Measurements from ENCODE around the gene CNTLN. TPM values are rescaled to one million over a fixed set of nuclear protein-coding genes. Genes with fewer than 3 reads are reported as not detected.

CNTLN gene
- total RNA-seq, 4 donors from 2014 or later = 3.9 to 39.6 (median 7.4) TPM

DNA sequence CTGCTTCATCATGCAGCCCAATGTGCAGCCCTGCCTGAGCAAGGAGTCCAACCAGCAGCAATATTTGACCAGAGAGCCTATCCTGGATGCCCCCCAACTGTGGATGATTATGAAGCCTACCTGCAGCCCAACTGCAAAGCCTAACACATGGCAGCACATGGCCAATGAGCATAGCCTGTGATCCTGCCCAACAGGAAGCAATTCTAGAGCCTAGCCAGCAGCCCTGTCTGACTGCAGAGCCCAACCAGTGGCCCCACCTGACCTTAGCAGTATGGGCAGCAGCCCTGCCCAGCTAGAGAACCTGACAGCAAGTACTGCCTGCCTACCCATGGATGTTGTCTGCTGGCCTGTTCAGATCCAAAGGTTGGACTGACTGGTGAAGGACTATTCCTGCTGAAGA lies 346.7 kb downstream of the CNTLN start:
- no peaks in the 10 kb centered on the region for H3K27me3 ChIP-seq
- peak in 1 of 3 donors; percentile 26 for DNase-seq
- no peaks in the 10 kb centered on the region for H3K36me3 ChIP-seq
- H3K9me3 ChIP-seq = no peaks in the 10 kb centered on the region
- H3K4me1 ChIP-seq = no peaks in the 10 kb centered on the region
- TF ChIP-seq POLR2A (IDR thresholded peaks at IDR 0.05) = no peak
- TF ChIP-seq, protein P1, sequence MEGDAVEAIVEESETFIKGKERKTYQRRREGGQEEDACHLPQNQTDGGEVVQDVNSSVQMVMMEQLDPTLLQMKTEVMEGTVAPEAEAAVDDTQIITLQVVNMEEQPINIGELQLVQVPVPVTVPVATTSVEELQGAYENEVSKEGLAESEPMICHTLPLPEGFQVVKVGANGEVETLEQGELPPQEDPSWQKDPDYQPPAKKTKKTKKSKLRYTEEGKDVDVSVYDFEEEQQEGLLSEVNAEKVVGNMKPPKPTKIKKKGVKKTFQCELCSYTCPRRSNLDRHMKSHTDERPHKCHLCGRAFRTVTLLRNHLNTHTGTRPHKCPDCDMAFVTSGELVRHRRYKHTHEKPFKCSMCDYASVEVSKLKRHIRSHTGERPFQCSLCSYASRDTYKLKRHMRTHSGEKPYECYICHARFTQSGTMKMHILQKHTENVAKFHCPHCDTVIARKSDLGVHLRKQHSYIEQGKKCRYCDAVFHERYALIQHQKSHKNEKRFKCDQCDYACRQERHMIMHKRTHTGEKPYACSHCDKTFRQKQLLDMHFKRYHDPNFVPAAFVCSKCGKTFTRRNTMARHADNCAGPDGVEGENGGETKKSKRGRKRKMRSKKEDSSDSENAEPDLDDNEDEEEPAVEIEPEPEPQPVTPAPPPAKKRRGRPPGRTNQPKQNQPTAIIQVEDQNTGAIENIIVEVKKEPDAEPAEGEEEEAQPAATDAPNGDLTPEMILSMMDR (IDR thresholded peaks at IDR 0.05) = no peak
- H3K4me3 ChIP-seq = no peak overlapping the region
- no peak overlapping the region for H3K27ac ChIP-seq

DNA sequence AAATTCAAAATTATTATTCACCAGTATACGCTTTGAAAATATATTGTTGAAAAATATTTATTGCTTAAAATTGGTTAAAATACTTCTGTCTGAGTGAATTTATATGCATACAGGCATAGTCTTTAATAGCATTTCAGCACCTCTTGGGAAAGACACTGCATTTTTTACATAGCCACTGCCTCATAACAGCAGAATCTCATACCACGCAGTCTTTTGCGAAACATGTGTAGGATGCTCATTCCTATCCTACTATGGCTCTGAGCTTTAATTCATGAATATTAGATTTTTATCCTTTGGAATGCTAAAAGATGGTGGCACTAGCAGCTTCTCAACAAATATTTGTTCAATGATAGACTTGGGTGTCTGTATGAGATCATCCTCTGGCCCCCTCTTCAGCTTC lies 350.1 kb downstream of the CNTLN start:
- Histone ChIP-seq H3K4me1 (no peaks in the 10 kb centered on the region), H3K27me3 (no peaks in the 10 kb centered on the region), H3K9me3 (no peaks in the 10 kb centered on the region), H3K36me3 (no peaks in the 10 kb centered on the region), H3K4me3 (no peak overlapping the region), H3K27ac (no peak overlapping the region)
- no peak for DNase-seq
- no peak for TF ChIP-seq POLR2A (IDR thresholded peaks at IDR 0.05)
- TF ChIP-seq, protein P1 (IDR thresholded peaks at IDR 0.05) = no peak

DNA sequence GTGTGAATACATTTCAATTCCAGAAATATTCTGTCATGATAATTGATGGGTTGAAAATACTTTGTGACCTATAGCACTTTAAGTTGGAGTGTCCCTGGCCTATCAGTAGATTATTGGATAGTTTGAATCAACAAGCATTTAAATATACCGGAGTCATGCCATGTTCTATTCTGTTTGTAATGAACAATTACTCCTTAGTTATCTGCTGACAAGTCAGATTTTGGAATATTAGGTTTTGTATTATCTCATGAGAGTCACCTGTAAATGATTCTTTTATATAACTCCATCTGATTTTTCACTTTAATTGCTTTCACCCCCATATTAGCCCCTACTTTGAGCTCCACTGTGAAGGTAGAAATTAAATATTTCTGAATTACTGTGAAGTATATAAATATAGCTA lies 351.6 kb downstream of the CNTLN start:
- Histone ChIP-seq H3K9me3 (no peaks in the 10 kb centered on the region), H3K4me3 (no peak overlapping the region), H3K27ac (no peak overlapping the region), H3K36me3 (no peaks in the 10 kb centered on the region), H3K27me3 (no peaks in the 10 kb centered on the region), H3K4me1 (no peaks in the 10 kb centered on the region)
- no peak for DNase-seq
- TF ChIP-seq POLR2A (IDR thresholded peaks at IDR 0.05) = no peak
- TF ChIP-seq, protein P1 (IDR thresholded peaks at IDR 0.05) = no peak

DNA sequence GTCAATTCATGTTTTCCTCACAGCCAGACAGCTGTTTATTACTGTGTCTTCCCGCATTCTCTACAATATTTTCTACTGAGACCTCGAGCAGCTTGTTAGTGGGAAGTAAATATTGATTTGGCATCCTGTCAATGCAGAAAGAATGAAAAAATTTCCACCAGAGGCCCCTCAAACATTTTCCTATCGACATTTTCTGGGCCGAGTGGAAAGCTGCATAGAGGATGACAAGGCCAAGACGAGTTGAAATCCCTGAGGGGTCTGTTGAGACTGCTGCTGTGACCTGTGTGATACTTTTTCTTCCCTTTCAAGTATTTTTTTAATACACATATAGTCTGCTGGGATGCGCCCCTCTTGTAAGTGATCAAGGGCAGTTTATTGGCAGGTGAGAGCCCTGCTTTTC lies 352.6 kb downstream of the CNTLN start:
- TF ChIP-seq, protein P1 (IDR thresholded peaks at IDR 0.05) = no peak
- no peak for TF ChIP-seq POLR2A (IDR thresholded peaks at IDR 0.05)
- no peak overlapping the region for H3K4me3 ChIP-seq
- DNase-seq = no peak
- H3K27me3 ChIP-seq = no peaks in the 10 kb centered on the region
- no peaks in the 10 kb centered on the region for H3K9me3 ChIP-seq
- H3K4me1 ChIP-seq = no peaks in the 10 kb centered on the region
- no peaks in the 10 kb centered on the region for H3K36me3 ChIP-seq
- no peak overlapping the region for H3K27ac ChIP-seq

DNA sequence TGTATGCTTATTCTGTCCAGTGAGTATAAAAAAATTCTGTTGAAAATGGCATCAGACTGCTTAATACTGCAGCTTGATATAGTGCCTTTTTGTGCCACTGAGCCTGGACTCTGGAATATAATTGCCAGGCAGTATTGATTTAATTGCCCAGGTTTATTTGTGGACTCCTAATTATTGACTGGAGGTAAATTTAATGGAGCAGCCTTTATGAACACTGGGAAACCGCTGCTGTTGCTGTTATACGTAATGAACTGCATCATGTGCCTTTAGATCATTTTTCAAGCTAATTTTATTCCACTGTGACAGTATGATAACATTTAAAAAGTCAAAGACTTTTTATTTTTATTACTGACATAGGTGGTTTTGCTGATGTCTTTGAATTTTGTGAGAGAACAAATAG lies 353.8 kb downstream of the CNTLN start:
- no peaks in the 10 kb centered on the region for H3K27me3 ChIP-seq
- H3K27ac ChIP-seq = no peak overlapping the region
- no peaks in the 10 kb centered on the region for H3K4me1 ChIP-seq
- H3K4me3 ChIP-seq = no peak overlapping the region
- no peak for DNase-seq
- TF ChIP-seq, protein P1 (IDR thresholded peaks at IDR 0.05) = no peak
- H3K36me3 ChIP-seq = no peaks in the 10 kb centered on the region
- no peaks in the 10 kb centered on the region for H3K9me3 ChIP-seq

DNA sequence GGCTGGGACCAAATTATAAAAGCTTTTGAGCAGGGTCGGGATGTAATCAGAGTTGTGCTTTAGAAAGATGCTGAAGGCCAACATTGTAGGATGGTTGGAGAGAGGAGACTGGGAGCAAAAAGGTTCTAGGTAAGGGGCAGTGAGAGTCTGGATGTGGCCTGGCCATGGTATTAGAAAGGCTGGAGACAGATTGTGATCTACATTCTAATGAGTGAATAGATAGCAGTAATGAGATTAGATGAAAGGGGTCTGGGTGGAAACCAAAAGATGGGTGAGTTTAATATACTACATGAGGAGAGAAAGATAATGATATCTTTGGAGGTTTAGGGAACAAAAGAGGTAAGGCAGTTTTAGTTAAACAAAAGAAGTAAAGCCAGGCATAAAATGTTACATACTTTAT lies 355.3 kb downstream of the CNTLN start:
- TF ChIP-seq POLR2A (IDR thresholded peaks at IDR 0.05) = no peak
- TF ChIP-seq, protein P1 (IDR thresholded peaks at IDR 0.05) = no peak
- Histone ChIP-seq H3K4me1 (no peaks in the 10 kb centered on the region), H3K4me3 (no peak overlapping the region), H3K36me3 (no peaks in the 10 kb centered on the region), H3K27me3 (no peaks in the 10 kb centered on the region), H3K27ac (no peak overlapping the region), H3K9me3 (no peaks in the 10 kb centered on the region)
- no peak for DNase-seq
